ENCODE data around the gene ZNF280D. TPM values are rescaled to one million over a fixed set of nuclear protein-coding genes. Genes with fewer than 3 reads are reported as not detected.

The ZNF280D gene
- total RNA-seq, 4 donors from 2014 or later = 11.7 to 42.9 (median 15.1) TPM

DNA sequence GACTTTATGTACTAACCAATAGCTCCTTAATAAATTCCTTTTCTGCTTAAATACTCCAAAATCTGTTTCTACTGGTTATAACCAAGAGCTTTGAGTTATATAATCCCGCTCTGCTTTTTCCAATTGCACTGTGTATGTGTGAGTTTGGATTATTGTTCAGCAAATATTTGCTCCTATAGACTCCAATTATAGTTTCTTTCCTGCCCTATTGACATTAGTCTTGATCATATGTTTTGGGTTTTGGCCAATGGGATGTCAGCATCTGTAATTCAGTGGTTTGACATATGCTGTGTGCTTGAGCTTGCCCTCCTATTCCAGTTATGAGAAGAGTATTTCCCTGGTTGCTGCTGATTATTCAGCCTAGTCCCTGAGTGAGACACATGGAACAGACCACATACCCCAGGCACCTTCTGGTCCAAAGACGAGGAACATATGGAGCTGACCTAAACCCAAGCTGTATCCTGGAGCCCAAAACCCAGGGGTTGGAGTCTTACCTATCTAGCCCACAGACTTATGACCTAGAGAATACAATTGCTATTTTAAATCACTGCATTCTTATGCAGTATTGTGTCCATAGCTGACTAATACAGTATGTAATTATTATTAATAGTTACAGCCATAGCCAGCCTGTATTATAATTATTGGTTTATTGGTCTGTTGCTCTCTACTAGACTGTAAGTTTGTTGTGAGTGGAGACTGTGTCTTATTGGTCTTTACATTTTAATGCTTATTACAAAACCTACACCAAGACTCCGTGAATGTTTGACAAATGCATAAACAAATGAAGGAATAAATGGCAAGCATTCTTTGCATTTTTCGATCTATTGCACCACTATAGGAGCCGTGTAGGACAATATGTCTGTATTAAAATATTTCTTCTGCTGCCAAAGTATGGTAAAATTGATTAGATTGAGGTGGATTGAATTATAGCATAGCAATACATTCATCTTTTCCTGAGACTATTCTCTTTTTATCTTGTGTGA is 11.7 kb upstream of the ZNF280D start:
- no peaks in the 10 kb centered on the region for H3K36me3 ChIP-seq
- 79 to 83% methylated on average over 5 of the region's 5 CpGs for WGBS, 2 donors
- intact Hi-C loops (cut with DNase I) = no loop called here
- DNase-seq = no peak
- H3K27me3 ChIP-seq = no peaks in the 10 kb centered on the region
- H3K27ac ChIP-seq = no peak overlapping the region
- no peak for TF ChIP-seq POLR2A (IDR thresholded peaks at IDR 0.05)
- H3K4me1 ChIP-seq = no peaks in the 10 kb centered on the region
- no peaks in the 10 kb centered on the region for H3K9me3 ChIP-seq
- no peak overlapping the region for H3K4me3 ChIP-seq

GRCh38 chr15:56741541-56741940 is 8.2 kb upstream of the ZNF280D start:
- no peaks in the 10 kb centered on the region for H3K9me3 ChIP-seq
- intact Hi-C loops (cut with DNase I) = no loop called here
- no peaks in the 10 kb centered on the region for H3K36me3 ChIP-seq
- DNase-seq = no peak
- no peaks in the 10 kb centered on the region for H3K27me3 ChIP-seq
- WGBS, 2 donors = 62 to 72% methylated on average over 2 of the region's 2 CpGs
- H3K4me1 ChIP-seq = peaks cover 0 to 2% (median 0%) of the 10 kb centered on the region in 3 donors
- H3K27ac ChIP-seq = no peak overlapping the region
- no peak for TF ChIP-seq POLR2A (IDR thresholded peaks at IDR 0.05)
- no peak for TF ChIP-seq CTCF (IDR thresholded peaks at IDR 0.05)
- no peak overlapping the region for H3K4me3 ChIP-seq

GRCh38 chr15:56739964-56740640 is 6.8 kb upstream of the ZNF280D start:
- DNase-seq = no peak
- intact Hi-C loops (cut with DNase I) = no loop called here

DNA sequence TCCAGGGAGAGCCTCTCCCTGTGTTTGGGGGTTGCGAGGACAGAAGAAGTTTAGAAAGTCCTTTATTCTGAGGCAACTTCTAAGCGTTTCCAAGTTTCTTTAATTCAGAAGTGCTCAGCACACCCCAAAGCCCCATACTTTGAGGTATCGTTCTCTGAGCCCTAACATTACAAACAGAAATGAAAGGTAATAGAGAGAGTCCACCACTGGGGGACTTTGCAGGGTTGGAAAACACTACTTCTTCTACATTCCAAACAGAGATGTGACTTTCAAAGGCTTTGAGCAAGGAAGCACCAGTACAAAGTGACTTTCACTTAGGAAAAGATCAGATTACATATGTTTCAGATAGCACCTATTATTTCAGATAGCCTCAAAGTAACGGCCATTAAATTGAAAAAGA is 6.2 kb upstream of the ZNF280D start:
- intact Hi-C loops (cut with DNase I) = no loop called here

More at GRCh38 chr15:56739964-56740640, 6.8 kb upstream of the ZNF280D start:
- peaks cover 0 to 2% (median 0%) of the 10 kb centered on the region in 3 donors for H3K4me1 ChIP-seq
- H3K36me3 ChIP-seq = no peaks in the 10 kb centered on the region
- no peak overlapping the region for H3K27ac ChIP-seq
- no peaks in the 10 kb centered on the region for H3K27me3 ChIP-seq
- no peak for TF ChIP-seq CTCF (IDR thresholded peaks at IDR 0.05)
- TF ChIP-seq POLR2A (IDR thresholded peaks at IDR 0.05) = no peak
- H3K9me3 ChIP-seq = no peaks in the 10 kb centered on the region
- H3K4me3 ChIP-seq = no peak overlapping the region

DNA sequence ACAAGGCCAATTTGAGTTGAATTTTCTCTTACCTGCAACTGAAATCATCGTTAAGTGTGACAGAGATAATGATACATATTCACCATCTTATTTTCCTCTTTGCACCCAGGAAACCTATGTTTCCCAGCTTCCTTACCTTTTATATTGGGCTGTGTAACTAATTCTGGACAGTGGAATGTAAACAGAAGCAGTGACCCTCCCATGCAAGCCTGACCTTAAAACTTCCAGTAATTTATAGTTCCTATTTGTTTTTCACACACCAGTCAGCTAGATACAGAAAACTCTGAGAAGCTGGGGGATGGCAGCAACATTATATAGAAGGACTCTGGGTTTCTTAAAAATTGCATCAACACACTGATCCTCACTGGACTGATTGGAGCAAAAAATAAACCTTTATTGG is 4.5 kb upstream of the ZNF280D start:
- Histone ChIP-seq H3K9me3 (no peaks in the 10 kb centered on the region), H3K4me3 (no peak overlapping the region), H3K4me1 (peaks cover 3 to 10% (median 6%) of the 10 kb centered on the region in 3 donors), H3K36me3 (no peaks in the 10 kb centered on the region), H3K27me3 (no peaks in the 10 kb centered on the region), H3K27ac (no peak overlapping the region)
- intact Hi-C loops (cut with DNase I) = no loop called here
- 86% methylated on average over 1 of the region's 1 CpG for WGBS, 2 donors
- TF ChIP-seq CTCF (IDR thresholded peaks at IDR 0.05) = no peak
- TF ChIP-seq POLR2A (IDR thresholded peaks at IDR 0.05) = no peak
- DNase-seq = no peak

More for the DNA sequence above, 6.2 kb upstream of the ZNF280D start:
- H3K27me3 ChIP-seq = no peaks in the 10 kb centered on the region
- TF ChIP-seq POLR2A (IDR thresholded peaks at IDR 0.05) = no peak
- no peak for TF ChIP-seq CTCF (IDR thresholded peaks at IDR 0.05)
- H3K4me1 ChIP-seq = peaks cover 0 to 2% (median 0%) of the 10 kb centered on the region in 3 donors
- no peak overlapping the region for H3K4me3 ChIP-seq
- no peak for DNase-seq
- no peaks in the 10 kb centered on the region for H3K36me3 ChIP-seq
- no peaks in the 10 kb centered on the region for H3K9me3 ChIP-seq
- 84 to 93% methylated on average over 4 of the region's 4 CpGs for WGBS, 2 donors
- no peak overlapping the region for H3K27ac ChIP-seq
